Stimulated activated CD8-positive, alpha-beta memory T cell treated with anti-CD3 and anti-CD28 coated beads, Interleukin-4, amount 100 ng/mL, for 4 hours (primary cell): Measurements from ENCODE around the gene STYX.
"Not testable (repeated sequence)": the region's sequence is repeated elsewhere in the genome, so short reads cannot be mapped to it uniquely, and the experiment has no call there.

Experiments
- DNase-seq, 2 donors: peaks; one replicate each; pipeline ENCODE4 v3.0.0-alpha.2; 2020; ENCODE audit warnings: low read depth in 2 of 2, low spot score in 1 of 2

STYX gene

GRCh38 chr14:52723514-52724359 is 6.2 kb upstream of the STYX start:
- DNase-seq = no peak

GRCh38 chr14:52724360-52724644 is 5.7 kb upstream of the STYX start:
- no peak for DNase-seq

GRCh38 chr14:52727509-52727908 is 2.5 kb upstream of the STYX start:
- not testable (repeated sequence) for DNase-seq

GRCh38 chr14:52729035-52729434 is 931 bp upstream of the STYX start:
- not testable (repeated sequence) for DNase-seq

- DNase-seq = no peak
Measured at GRCh38 chr14:52729585-52729924, 411 bp upstream of the STYX start.

GRCh38 chr14:52730709-52731111 is 744 bp downstream of the STYX start:
- no peak for DNase-seq

GRCh38 chr14:52733824-52734223 is 3.9 kb downstream of the STYX start:
- DNase-seq = no peak

GRCh38 chr14:52735921-52736489 is 6.0 kb downstream of the STYX start:
- DNase-seq = no peak

GRCh38 chr14:52738409-52738808 is 8.4 kb downstream of the STYX start:
- no peak for DNase-seq

GRCh38 chr14:52740751-52741150 is 10.8 kb downstream of the STYX start:
- no peak for DNase-seq

- DNase-seq = no peak
Measured at GRCh38 chr14:52741865-52742264, 11.9 kb downstream of the STYX start.

GRCh38 chr14:52748647-52749292 is 18.8 kb downstream of the STYX start:
- DNase-seq = no peak

GRCh38 chr14:52755607-52756316 is 25.8 kb downstream of the STYX start:
- DNase-seq = no peak

GRCh38 chr14:52759145-52759544 is 29.2 kb downstream of the STYX start:
- no peak for DNase-seq

GRCh38 chr14:52762923-52763322 is 33.0 kb downstream of the STYX start:
- DNase-seq = not testable (repeated sequence)

GRCh38 chr14:52767058-52767833 is 37.3 kb downstream of the STYX start:
- DNase-seq = no peak

GRCh38 chr14:52769887-52770286 is 39.9 kb downstream of the STYX start:
- no peak for DNase-seq

GRCh38 chr14:52776816-52777215 is 46.9 kb downstream of the STYX start:
- no peak for DNase-seq

GRCh38 chr14:52778702-52779101 is 48.7 kb downstream of the STYX start:
- DNase-seq = no peak

- DNase-seq = no peak
Measured at GRCh38 chr14:52780893-52781292, 50.9 kb downstream of the STYX start.

- no peak for DNase-seq
Measured at GRCh38 chr14:52781629-52782028, 51.7 kb downstream of the STYX start.
